NCI-H187 treated with DMSO at 0.1 percent for 48 hours (cell line): Measurements from ENCODE around the gene PRKN.
"Not testable (repeated sequence)": the region's sequence is repeated elsewhere in the genome, so short reads cannot be mapped to it uniquely, and the experiment has no call there.

Source experiments
- DNase-seq: peaks from one replicate; lab custom pipeline; 2025; lab: John Stamatoyannopoulos, UW

The PRKN gene

GRCh38 chr6:161908872-161909271, 818.7 kb downstream of the PRKN start:
- DNase-seq = no peak

DNA sequence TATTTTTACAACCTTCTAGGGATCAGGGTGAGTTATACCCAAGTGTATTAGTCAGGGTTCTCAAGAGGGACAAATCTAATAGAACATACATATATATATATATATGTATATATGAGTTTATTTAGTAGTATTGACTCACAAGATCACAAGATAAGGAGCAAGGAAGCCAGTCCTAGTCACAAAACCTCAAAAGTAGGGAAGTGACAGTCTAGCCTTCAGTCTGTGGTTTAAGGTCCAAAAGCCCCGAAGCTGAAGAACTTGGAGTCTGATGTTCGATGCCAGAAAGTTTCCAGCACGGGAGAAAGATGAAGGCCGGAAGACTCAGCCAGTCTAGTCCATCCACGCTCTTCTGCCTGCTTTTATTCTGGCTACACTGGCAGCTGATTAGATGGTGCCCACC, 821.0 kb downstream of the PRKN start:
- DNase-seq = no peak

GRCh38 chr6:161903584-161904212, 823.9 kb downstream of the PRKN start:
- DNase-seq = no peak

GRCh38 chr6:161901740-161902426, 825.7 kb downstream of the PRKN start:
- DNase-seq = no peak

GRCh38 chr6:161894436-161894835, 833.1 kb downstream of the PRKN start:
- no peak for DNase-seq

DNA sequence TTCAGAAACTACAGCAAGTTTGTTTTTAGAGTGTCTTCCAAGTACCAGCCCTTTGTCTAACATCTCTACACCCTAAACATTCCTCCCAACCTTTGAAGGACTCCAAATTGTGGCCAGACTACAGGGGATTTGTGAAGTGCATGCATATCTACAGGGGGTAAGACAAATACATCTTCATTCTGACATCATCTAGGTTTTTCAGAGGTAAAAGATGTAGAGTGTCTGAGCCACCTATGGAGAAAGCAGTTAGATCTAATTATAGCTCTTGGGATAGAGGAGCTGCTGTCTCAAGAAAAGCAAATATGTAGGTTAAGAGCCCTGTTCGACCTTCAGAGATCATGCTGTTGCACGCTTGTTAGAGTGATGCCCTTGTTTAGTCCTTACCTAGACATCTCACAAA, 836.0 kb downstream of the PRKN start:
- DNase-seq = no peak

DNA sequence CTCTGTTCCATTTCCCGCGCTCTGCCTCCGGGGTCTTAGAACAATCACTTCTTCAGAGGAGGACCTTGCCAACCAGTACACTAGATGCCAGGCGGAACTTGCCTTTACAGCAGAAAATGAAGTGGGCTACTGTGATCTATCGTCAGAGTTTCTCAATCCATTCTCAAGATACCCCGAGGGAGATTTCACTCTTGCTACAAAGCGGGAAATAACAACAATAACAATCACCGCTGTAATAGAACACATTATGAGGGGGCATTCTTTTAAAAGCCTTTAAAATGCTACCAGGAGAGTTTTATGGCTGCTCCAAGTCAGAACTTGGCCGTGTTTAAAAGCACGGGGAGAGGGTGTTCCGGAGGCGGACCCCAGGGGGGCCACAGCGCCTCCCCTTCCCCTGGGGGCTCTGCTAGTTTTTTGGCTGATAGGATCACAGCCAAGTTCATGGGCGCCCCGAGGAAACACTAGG, 836.7 kb downstream of the PRKN start:
- no peak for DNase-seq

DNA sequence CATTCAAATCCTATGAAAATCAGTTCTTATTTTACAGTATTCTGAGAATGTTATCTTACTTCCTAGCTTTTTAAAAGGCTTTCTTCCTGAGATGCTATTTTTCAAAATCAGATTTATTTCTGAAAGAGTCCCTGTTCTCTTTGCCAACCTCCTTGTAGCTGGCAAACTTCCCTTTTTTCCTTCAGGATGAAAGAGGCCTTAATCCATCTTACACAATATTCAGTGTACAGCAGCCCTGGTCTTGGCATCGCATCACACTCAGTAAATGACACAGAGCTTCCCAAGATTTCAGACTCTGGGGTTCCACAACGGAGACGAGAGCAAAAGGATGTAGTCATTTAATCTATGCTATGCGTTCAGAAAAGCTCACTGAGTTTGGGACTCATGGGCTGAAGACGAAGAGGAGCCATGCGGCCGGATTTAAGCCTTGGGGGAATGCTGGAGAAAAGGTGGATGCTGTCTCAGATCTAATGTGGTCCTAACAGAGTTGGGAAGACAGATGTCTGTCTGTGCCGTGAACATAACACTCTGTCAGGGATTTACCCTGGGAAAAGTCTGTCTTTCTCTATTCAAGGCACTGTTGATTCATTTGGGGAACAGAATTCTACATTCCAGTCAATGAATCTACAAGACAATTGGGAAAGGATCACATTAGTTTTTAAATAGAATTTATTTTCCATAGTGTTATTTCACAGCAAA, 837.3 kb downstream of the PRKN start:
- DNase-seq = no peak

DNA sequence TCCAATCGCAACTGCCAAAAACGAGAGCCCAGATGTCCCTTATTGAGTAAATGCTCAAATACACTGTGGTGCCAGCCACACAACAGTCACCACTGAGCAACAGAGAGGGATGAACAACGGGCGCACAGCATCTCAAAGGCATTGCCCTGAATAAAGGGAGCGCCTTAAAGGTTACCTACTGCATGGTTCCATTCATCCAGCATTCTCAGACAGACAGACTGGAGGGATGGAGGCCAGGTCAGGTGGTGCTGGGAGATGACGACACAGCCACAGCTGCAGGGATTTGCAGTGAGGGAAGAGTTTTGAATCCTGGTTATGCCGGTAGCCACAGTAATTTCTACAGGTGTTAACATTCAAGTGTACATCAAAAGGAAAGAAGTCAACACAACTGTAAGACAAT, 838.2 kb downstream of the PRKN start:
- no peak for DNase-seq

GRCh38 chr6:161886545-161886944, 841.0 kb downstream of the PRKN start:
- not testable (repeated sequence) for DNase-seq

GRCh38 chr6:161884782-161885181, 842.8 kb downstream of the PRKN start:
- no peak for DNase-seq

DNA sequence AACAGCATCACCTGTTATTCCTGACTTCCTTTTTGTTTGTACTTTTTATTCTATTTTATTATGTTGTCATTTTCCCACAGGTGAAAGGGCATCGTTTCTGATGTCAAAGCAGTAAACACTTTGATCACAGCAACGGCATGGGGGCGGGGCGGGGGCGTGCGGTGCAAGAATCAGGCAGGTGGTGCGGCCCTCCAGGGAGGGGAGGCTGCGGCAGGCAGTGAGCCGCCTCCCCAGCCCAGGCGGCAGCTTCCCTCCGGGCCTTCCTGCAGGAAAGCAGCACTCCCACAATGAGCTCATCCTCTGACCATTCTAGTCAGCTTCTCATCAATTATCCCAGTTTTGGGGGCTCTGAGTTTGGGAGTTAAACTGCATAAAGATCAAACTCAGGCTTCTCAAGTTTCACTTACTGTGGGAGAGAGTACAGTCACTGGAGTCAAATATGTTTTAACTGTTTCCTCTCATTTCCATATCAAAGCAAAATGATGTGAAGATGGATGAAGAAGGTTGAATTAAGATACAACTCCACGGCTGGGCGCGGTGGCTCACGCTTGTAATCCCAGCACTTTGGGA, 845.3 kb downstream of the PRKN start:
- no peak for DNase-seq

DNA sequence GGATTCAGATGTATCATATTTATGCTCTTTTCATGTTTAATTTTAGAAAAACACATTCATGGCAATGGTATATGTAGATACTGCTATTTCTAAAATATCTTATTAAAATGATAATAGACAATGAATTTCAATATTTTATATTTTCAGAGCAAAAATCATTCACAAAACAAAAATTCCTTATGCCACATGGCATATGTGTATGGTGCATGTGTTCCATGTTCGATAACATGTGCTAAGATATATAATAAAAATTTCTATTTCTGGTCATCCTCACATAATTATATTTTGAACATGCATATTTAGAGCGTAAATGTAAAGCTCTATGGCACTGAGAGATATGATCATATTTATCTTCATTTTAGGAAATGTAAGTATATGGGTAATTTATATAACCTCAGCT, 847.5 kb downstream of the PRKN start:
- no peak for DNase-seq

GRCh38 chr6:161876231-161876630, 851.3 kb downstream of the PRKN start:
- no peak for DNase-seq

DNA sequence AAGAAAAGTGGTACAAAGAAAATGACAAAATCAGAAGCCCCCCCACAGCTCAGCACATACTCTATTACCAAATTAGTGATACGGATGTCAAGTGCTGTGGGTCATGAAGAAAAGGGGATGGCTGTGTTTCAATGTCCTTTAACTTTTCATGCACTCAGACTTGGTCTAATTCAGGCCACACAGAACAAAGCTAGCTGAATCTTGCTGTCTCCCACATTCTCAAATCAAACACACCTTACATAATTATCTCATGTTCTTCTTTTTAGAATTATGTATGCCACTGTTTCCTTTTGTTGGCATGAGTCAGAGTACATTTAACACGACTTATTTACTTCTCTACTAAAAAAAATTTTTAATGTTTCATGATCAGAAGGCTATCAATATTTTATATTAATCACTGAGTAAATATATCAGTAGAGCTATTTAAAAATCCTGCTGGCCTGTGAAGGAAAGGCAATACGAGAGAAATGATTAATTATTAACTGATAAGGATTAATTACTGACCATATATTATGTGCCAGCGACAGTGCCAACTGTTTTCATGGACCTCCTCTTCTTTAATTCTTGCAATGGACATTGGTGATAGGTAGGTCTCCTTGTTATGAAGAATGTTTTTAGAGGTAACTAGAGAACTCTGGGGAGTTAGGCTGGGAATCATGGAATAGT, 857.2 kb downstream of the PRKN start:
- DNase-seq = no peak

GRCh38 chr6:161869491-161869890, 858.1 kb downstream of the PRKN start:
- no peak for DNase-seq

DNA sequence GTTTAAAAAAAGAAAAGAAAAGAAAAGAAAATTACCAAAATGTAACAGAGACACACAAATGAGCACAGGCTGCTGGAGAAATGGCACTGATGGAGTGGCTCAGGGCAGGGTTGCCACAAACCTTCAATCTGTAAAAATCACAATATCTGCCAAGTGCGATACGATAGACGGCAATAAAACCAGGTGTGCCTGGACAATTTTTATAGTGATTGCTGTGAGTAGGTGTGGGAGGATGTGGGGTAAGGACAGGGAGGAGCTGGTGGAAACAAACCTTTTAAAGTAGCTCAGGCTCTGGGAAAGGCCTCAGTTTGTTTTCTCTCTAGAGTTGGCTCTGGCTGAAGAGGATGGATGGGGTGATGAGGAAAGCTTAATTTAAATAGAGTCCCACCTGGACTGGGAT, 861.0 kb downstream of the PRKN start:
- no peak for DNase-seq

DNA sequence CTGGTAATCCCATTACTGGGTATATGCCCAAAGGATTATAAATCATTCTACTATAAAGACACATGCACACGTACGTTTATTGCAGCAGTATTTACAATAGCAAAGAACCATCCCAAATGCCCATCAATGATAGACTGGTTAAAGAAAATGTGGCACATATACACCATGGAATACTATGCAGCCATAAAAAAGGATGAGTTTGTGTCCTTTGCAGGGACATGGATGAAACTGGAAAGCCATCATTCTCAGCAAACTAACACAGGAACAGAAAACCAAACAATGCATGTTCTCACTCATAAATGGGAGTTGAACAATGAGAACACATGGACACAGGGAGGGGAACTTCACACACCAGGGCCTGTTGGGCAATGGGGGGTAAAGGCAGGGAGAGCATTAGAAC, 866.5 kb downstream of the PRKN start:
- not testable (repeated sequence) for DNase-seq

DNA sequence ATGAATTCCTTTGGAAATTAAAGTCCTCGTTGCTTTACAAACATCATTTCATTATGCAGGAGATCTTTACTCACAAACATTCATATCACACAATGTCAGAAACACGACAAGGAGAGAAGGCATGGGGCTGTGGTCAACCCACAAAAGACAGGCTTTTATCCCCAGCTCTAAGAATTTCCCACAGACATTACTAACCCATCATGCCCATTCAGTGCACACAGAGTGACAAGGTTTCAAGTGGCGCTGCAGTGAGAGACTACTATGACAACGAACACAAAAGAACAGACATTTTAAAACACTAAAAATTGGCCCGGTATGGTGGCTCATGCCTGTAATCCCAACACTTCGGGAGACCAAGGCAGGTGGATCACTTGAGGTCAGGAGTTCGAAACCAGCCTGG, 873.9 kb downstream of the PRKN start:
- DNase-seq = no peak

GRCh38 chr6:161851486-161851885, 876.1 kb downstream of the PRKN start:
- not testable (repeated sequence) for DNase-seq

DNA sequence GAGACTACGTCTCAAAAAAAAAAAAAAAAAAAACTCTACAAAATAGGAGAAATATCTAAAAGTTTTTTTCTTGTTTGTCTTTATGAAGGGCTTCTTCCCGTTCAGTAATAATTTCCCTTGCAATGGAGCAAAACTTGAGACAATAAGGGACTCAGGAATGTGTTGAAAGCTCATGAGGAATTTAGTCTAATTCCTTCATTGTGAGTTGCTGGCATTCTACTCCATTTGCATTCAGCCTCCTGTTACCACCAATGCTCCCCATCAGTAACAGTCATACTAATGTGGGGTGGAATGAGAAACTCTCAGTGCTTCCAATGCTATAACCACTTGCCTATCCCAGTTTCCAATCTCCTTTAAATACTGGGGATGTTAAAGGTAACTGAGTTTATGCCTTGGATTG, 877.0 kb downstream of the PRKN start:
- no peak for DNase-seq

DNA sequence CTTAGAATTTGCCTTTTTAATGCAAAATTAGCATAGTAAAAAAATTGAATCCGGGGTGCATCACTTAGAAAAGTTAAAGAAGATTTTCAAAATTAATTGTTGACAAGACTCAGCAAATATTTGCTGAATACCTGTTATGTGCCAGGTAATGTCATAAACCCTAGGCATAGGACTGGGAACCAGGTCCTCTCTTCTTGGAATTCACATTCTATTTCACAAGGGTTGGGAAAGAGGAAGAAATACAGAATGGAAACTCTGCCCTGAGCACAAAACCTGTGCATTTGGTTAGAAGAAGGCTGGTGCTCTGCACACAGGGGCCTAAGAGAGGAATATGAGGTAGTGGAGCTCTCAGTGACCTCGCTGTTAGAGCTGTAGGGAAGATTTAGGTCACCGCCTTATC, 879.9 kb downstream of the PRKN start:
- DNase-seq = no peak
